G401.6 (cell line): ENCODE measurements around the gene SERGEF.
"Not testable (repeated sequence)": the region's sequence is repeated elsewhere in the genome, so short reads cannot be mapped to it uniquely, and the experiment has no call there.

Experiments used
- FAIRE-seq: peaks from 2 replicates; lab custom pipeline; 2012; peaks lifted over from hg19 to GRCh38; lab: Jason Lieb, UNC

The SERGEF gene

GRCh38 chr11:17905477-17905876 is 107.4 kb downstream of the SERGEF start:
- FAIRE-seq: no peak

- FAIRE-seq: no peak
These were observed 111.4 kb downstream of the SERGEF start for GRCh38 chr11:17901481-17901880.

GRCh38 chr11:17898782-17899181 is 114.1 kb downstream of the SERGEF start:
- no peak for FAIRE-seq

GRCh38 chr11:17898071-17898470 is 114.8 kb downstream of the SERGEF start:
- no peak for FAIRE-seq

- no peak for FAIRE-seq
These were observed 115.4 kb downstream of the SERGEF start for GRCh38 chr11:17897495-17897894.

- FAIRE-seq: not testable (repeated sequence)
These were observed 116.2 kb downstream of the SERGEF start for GRCh38 chr11:17896496-17897151.

GRCh38 chr11:17894929-17895658 is 117.8 kb downstream of the SERGEF start:
- FAIRE-seq: no peak

- FAIRE-seq: no peak
These were observed 120.4 kb downstream of the SERGEF start for GRCh38 chr11:17892409-17892808.

- FAIRE-seq: no peak
These were observed 122.5 kb downstream of the SERGEF start for GRCh38 chr11:17890325-17890724.

- FAIRE-seq: no peak
These were observed 125.1 kb downstream of the SERGEF start for GRCh38 chr11:17887779-17888178.

GRCh38 chr11:17883946-17884345 is 128.9 kb downstream of the SERGEF start:
- FAIRE-seq: no peak

GRCh38 chr11:17883057-17883456 is 129.8 kb downstream of the SERGEF start:
- no peak for FAIRE-seq

- no peak for FAIRE-seq
These were observed 134.1 kb downstream of the SERGEF start for GRCh38 chr11:17878743-17879142.

GRCh38 chr11:17877886-17878285 is 135.0 kb downstream of the SERGEF start:
- FAIRE-seq: no peak

GRCh38 chr11:17876827-17877226 is 136.0 kb downstream of the SERGEF start:
- no peak for FAIRE-seq

- FAIRE-seq: no peak
These were observed 137.0 kb downstream of the SERGEF start for GRCh38 chr11:17875891-17876290.

GRCh38 chr11:17873586-17873985 is 139.3 kb downstream of the SERGEF start:
- FAIRE-seq: no peak

GRCh38 chr11:17868398-17868797 is 144.4 kb downstream of the SERGEF start:
- not testable (repeated sequence) for FAIRE-seq

- no peak for FAIRE-seq
These were observed 145.5 kb downstream of the SERGEF start for GRCh38 chr11:17867341-17867740.

GRCh38 chr11:17865765-17866428 is 146.9 kb downstream of the SERGEF start:
- FAIRE-seq: no peak

GRCh38 chr11:17864478-17864941 is 148.3 kb downstream of the SERGEF start:
- no peak for FAIRE-seq

GRCh38 chr11:17861036-17861755 is 151.7 kb downstream of the SERGEF start:
- FAIRE-seq: no peak

- FAIRE-seq: no peak
These were observed 153.3 kb downstream of the SERGEF start for GRCh38 chr11:17859552-17859951.
